Uterus (tissue), 2 donors: Measurements from ENCODE around the gene BRINP3.

Source experiments
- CTCF ChIP-seq, 4 experiments: fragments of 200-600 bp in 2 of 4; fragments of 450-650 bp in 2 of 4; sonication (generic) in 2 of 4; IDR thresholded peaks; one replicate each; pipeline ENCODE4 v1.5.1; 2016 to 2019; ENCODE audit warnings: antibody characterized with exemption in 4 of 4, mild to moderate bottlenecking in 2 of 4, moderate library complexity in 1 of 4
- POLR2A ChIP-seq, 2 donors: fragments of 450-650 bp; IDR thresholded peaks; one replicate each; pipeline ENCODE4 v1.6.1; 2016; ENCODE audit warnings: antibody characterized with exemption in 2 of 2, mild to moderate bottlenecking in 1 of 2, moderate library complexity in 1 of 2

- TF ChIP-seq POLR2A (IDR thresholded peaks at IDR 0.05): no peak
- no peak for TF ChIP-seq CTCF (IDR thresholded peaks at IDR 0.05)
Measured at GRCh38 chr1:190452272-190452848, 25.3 kb downstream of the BRINP3 start.
